H54 (cell line): ENCODE results near the gene PRKCE.
"Not testable (repeated sequence)": the region's sequence is repeated elsewhere in the genome, so short reads cannot be mapped to it uniquely, and the experiment has no call there.

Source experiments
- DNase-seq: peaks from one replicate; pipeline ENCODE4 v3.0.0; 2011; ENCODE audit warnings: low spot score, mixed read lengths; ENCODE audit not compliant: insufficient read length
- FAIRE-seq: peaks from 3 replicates; lab custom pipeline; 2011; peaks lifted over from hg19 to GRCh38; lab: Jason Lieb, UNC
- POLR2A ChIP-seq: IDR thresholded peaks from 2 replicates; pipeline ENCODE4 v1.6.1; 2011; ENCODE audit warnings: low read depth, mild to moderate bottlenecking, low read length

PRKCE gene

DNA sequence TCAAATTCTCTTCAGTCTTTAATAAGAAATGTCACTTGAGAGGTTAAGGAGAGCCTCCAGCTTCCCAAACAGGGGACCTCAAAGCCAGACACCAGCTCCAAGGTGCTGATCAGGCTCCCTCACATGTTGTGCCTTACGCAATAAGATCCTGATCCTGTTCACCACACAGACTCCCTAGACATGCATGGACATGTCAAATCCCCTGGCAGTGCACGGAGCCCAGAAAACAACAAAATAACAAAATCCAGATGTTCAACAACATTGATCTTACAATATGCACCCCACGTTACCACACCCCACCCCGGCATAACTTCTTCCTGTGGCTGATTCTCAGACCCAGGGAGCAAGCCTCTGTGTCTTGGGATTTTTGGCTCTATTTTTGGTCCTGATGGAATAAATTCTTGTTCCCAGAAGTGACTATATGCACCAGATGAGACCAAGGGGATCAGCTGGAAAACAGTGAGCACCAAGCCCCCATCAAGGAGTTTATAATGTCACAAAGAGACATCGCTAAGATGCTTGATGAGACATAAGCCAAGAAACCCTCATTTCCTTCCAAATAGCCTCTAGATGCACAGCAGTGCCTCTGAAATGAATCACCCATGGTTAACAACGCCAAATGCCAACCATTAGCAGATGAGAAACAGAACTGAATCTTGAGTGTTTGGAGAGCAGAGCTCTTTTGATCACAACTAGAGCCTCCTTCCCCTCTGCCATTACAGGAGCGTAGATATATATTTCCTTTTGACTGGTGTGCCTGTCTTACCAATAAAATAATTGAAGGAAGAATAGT lies 198.2 kb downstream of the PRKCE start:
- DNase-seq (no peak), FAIRE-seq (peak; percentile 27)
- TF ChIP-seq POLR2A: no peak

DNA sequence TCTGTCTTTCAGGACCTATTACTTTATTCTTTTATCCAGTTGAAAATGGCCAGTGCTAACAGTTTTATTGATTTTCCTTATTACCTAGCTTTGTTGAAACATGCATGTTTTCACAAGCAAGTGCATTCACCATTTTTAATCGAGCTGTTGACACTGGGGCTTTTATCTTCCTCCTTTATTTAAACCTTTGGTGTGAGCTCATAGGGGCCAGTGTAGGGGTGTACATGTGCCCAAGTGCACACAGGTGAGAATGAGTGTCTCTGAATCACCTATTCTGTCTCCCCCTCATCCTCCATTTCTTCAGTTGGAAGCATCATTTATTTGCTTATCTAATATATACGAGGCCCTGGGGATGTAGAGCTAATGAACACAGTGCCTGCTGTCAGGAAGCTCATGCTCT lies 199.1 kb downstream of the PRKCE start:
- no peak for TF ChIP-seq POLR2A
- no peak for DNase-seq
- FAIRE-seq: no peak

DNA sequence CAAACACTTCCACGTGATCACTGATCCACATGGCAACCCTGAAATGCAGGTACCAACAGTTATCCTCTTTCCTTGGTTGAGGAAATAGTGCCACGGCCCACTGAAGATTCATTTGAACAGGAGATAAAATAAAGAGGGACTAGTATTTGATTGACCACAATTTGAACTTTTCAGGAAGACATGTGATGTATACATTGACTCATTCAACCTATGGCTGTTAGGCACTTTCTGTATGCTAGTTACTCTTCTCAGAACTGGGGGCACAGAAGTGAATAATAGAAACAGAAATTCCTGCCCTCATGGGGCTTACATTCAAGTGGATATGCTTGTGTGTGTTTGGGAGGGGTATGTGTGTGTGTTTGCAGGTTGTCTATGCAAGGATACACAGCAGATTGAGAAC lies 199.6 kb downstream of the PRKCE start:
- DNase-seq (no peak), FAIRE-seq (no peak)
- no peak for TF ChIP-seq POLR2A

DNA sequence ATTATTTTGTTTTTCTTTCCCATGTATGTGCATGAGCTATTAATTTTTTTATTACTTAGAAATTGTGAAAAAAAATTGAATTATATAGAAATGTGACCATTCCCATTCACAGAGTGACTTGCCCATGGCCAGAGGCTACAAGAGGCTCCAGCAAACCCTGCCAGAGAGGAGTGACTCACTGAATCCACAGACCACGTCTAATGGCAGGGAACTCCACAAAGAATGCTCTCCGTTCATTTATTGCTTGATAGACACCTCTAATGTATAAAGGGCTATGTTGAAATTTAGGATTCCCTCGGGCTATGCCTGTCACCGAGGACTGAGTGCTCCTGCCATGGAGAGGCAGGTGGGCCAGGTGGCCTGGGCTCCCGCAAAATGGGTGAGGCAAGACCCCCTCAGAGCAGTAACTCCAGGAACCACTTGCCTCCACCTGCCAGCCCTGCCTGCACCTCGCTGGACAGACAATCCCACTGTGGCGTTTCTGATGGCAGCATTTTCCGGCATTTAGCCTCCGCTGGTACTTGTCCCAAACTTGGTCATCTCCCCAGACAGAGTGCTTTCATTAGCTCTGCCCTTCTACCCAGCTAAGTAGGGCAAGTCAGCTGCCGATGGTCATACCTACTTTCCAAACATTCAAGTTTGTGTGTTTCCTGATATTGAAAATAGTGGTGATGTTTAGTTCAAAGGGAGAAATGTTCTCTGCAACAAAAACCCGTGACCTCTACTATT lies 200.3 kb downstream of the PRKCE start:
- TF ChIP-seq POLR2A: no peak
- peak; percentile 20 for FAIRE-seq
- peak; percentile 49 for DNase-seq

DNA sequence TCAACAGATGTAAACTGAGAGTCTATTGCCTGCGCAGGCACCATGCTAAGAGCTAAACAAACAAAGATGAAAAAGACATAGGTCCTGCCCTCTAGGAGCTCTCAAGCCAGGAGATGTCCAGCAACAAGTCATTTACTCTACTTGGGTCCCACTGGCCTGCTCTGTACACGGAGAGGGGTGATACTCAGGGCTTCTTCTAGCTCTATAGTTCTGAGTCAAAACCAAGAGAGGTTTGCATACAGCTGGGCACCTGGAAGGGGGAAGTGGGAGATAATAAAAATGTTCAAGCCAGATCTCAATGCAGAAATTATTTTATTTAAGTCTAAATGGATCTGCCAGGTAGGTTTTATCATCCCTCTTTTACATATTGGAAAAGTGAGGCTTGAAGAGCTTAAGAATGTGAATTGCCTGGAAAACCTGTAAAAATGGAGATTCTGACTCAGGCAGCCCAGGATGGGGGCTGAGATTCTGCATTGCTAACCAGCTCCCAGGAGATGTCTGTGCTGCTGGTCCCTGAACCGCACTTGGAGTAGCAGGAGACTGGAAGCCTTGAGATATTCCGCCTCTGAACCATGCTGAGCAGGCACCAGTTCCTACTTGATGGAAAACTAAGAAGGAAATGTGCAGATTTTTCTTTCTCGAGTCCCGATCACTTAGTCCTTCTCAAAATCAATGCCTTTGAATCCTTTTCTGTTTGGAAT lies 201.1 kb downstream of the PRKCE start:
- FAIRE-seq: no peak
- no peak for DNase-seq

DNA sequence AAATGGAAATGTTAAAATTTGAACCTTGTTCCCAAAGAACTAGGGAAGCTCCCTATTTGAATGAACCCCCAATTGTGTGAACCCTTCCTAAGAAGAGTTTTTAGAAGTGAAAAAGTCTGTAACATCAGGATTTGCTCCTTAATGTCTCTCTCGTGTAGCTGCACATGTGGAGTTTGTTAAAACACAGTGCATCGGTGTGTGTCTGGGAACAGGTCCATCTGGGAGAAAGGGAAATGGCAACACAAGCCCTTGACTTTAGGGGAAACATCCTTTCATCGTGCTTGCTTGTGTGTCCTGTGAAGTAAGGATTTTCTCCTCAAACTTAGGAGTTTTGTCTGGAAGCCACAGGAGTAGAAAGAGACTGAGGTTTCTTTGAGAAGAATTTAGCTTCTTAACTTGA lies 203.9 kb downstream of the PRKCE start:
- no peak for TF ChIP-seq POLR2A
- DNase-seq (no peak), FAIRE-seq (no peak)

More for the DNA sequence above, 201.1 kb downstream of the PRKCE start:
- TF ChIP-seq POLR2A: no peak

DNA sequence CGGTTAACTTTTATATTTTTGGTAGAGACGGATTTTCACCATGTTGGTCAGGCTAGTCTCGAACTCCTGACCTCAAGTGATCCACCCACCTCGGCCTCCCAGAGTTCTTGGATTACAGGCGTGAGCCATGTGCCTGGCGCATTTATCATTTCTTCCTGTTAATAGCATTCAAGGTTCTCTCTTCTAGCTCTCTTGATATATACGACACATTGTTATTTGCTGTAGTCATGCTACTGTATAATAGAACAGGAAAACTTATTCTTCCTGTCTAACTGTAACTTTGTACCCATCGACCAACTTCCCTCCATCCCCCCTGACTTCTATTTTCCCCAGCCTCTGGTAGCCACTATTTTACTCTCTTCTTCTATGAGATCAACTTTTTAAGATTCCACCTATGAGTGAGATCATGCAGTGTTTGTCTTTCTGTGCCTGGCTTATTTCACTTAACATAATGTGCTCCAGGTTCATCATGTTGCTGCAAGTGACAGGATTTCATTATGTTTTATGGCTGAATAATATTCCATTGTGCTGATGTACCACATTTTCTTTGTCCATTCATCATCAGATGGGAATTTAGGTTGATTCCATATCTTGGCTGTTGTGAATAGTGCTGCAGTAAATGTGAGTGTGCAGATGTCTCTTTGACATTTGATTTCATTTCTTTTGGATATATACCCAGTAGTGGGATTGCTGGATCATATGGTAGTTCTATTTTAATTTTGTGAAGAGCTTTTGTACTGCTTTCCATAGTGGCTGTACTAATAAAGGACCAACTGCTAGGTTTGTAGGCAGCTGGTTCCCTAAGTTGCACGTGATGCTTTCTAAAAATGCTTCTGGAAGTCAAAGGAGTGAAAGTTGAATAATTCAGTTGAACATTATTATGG lies 205.2 kb downstream of the PRKCE start:
- FAIRE-seq: no peak
- no peak for DNase-seq
- TF ChIP-seq POLR2A: no peak

DNA sequence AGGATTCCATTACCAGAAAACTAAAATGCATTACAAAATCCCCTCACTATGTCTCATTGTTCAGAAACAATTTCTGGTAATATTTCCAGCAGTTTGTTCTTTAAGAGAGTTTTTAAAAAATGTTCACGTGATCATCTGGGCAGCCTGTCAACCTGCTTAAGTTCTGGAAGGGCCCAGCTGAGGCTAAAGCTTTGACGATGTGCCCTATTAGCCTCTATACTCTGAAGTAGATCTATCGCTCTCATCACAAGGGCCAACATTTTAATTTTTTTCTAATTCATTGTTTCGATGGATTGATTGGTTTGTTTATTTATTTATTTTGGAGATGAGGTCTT lies 205.8 kb downstream of the PRKCE start:
- DNase-seq (no peak), FAIRE-seq (no peak)
- TF ChIP-seq POLR2A: no peak

DNA sequence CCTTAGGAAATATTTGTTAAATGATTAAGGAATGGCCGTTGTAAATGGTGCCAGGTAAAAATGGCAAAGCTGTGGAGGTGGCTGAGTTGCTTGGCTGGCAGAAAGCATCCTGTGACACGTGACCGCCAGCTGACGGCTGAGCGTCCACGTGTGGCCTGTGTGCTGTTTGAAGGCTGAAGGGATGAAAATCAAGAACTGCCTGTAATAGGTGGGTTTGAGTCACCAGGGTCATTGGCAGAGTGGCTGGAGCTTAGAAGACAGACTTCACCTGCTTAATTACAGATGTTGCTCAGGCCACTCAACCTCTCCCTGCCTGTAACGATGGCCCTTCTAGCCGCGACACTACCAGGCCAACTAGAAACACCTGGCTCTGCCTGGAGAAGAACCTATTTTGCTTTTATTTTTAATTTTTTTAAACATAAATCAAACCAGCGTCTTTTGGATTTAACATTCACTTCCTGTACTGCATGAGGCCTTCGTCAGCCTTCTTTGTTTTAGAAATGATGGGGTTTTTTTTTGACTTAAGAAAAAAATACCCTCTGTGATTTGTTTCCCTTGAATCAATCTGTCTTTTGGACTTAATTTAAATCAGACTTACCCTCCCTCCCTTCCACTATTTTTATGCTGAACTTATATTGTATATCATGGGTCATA lies 206.5 kb downstream of the PRKCE start:
- TF ChIP-seq POLR2A: no peak
- no peak for DNase-seq
- FAIRE-seq: no peak

DNA sequence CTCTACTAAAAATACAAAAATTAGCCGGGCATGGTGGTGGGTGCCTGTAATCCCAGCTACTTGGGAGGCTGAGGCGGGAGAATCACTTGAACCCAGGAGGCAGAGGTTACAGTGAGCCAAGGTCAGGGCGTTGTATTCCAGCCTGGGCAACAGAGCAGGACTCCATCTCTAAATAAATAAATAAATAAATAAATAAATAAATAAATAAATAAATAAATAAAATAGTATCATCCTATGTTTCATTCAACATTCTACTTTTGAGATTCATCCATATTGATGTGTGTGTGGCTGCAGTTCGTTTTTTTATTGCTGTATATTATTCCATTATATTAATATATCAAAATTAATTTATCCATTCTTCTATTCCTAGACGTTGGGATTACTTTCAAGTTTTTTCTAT lies 207.4 kb downstream of the PRKCE start:
- DNase-seq, FAIRE-seq: not testable (repeated sequence)

DNA sequence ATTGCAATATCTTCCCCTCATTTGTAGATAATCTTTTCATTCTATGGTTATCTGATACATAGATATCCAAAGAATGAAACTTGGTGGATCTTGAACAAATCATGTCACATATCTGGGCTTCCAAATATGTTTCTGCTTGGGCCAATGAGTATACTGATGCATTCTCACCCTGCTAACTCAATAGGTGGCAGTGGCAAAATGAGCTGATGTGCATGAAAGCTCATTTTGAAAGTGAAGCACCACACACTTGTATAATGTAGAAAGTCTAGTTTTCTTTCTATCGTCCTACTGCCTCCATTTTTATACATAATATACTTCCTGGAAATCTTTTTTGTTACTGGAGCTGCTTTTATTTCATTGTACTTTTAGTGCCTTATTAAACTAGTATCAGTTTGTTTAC lies 208.2 kb downstream of the PRKCE start:
- TF ChIP-seq POLR2A: no peak
- FAIRE-seq (no peak), DNase-seq (no peak)

DNA sequence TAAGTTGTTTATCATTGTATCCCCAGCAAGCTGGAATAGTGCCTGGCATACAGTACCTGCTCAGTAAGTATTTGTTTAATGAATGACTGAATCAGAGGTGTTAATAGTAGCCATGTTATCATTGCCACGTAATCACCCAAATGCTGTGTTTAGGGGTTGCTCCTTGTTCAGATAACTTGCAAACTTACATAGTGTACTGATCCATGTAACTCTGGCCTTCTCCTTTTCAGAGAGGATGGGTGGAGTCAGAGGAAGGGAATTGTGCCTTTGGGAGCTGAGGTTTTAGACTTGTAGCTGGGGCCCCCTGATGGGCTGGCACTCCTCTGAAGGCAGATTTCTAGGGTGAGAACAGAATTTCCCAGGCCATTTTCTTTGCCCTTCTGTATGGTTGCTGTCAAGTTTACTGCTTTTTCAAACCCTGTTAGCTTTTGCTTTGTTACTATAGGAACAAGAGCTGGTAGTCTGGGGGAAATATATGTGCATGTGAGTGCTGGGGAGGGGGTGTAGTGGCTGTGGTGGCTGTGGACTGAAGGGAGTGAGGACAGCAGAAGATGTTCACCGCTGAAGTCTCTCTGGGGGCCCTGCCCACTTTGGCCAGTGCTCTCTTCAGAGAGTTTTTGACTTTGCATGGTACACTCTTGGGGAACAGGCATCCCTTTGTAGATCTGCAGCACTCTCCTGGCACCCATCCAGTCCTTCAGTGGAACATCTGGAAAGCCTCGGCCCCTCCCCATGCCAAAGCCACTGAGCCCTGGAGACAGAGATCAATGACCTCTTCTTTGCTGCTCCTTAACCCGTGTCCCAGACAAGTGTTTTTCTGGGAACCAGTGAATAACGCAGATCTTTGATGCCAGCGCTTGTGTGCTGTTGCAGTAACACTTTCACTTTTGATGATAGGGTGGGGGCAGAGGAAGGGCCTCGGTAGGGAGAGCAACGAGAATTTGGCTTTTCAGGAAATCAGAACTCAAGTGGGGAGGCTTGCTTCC lies 209.0 kb downstream of the PRKCE start:
- TF ChIP-seq POLR2A: no peak
- DNase-seq (no peak), FAIRE-seq (no peak)
